ENCODE results near the gene RHBDF2. TPM values are rescaled to one million over a fixed set of nuclear protein-coding genes. Genes with fewer than 3 reads are reported as not detected.
A peak's percentile ranks its signal among the peaks of the same experiment; 100 is the strongest.

Gene RHBDF2
- total RNA-seq, 1 donor, result 1.4 TPM

GRCh38 chr17:76542566-76542971, 41.3 kb upstream of the RHBDF2 start:
- H3K4me3 ChIP-seq (ENCODE audit: low read depth, low read length), result no peak overlapping the region
- TF ChIP-seq, protein P1, sequence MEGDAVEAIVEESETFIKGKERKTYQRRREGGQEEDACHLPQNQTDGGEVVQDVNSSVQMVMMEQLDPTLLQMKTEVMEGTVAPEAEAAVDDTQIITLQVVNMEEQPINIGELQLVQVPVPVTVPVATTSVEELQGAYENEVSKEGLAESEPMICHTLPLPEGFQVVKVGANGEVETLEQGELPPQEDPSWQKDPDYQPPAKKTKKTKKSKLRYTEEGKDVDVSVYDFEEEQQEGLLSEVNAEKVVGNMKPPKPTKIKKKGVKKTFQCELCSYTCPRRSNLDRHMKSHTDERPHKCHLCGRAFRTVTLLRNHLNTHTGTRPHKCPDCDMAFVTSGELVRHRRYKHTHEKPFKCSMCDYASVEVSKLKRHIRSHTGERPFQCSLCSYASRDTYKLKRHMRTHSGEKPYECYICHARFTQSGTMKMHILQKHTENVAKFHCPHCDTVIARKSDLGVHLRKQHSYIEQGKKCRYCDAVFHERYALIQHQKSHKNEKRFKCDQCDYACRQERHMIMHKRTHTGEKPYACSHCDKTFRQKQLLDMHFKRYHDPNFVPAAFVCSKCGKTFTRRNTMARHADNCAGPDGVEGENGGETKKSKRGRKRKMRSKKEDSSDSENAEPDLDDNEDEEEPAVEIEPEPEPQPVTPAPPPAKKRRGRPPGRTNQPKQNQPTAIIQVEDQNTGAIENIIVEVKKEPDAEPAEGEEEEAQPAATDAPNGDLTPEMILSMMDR (IDR thresholded peaks at IDR 0.05; ENCODE audit: insufficient read depth, low read length), result no peak
- DNase-seq (ENCODE audit: low read depth), result no peak

GRCh38 chr17:76541739-76542454, 40.7 kb upstream of the RHBDF2 start:
- TF ChIP-seq, protein P1 (IDR thresholded peaks at IDR 0.05; ENCODE audit: insufficient read depth, low read length), result no peak
- no peak overlapping the region for H3K4me3 ChIP-seq (ENCODE audit: low read depth, low read length)
- no peak for DNase-seq (ENCODE audit: low read depth)

GRCh38 chr17:76540381-76541300, 39.4 kb upstream of the RHBDF2 start:
- peak overlapping the region; percentile 60 for H3K4me3 ChIP-seq (ENCODE audit: low read depth, low read length)
- DNase-seq (ENCODE audit: low read depth), result peak; percentile 93
- TF ChIP-seq, protein P1 (IDR thresholded peaks at IDR 0.05; ENCODE audit: insufficient read depth, low read length), result peak; percentile 44

GRCh38 chr17:76539631-76540271, 38.5 kb upstream of the RHBDF2 start, which contains the start of gene PRCD:
PRCD (plus strand) TSS chr17:76540044; CDS start chr17:76540142, 98 bp downstream.
- peak within 1 kb of the TSS; percentile 60 for H3K4me3 ChIP-seq (ENCODE audit: low read depth, low read length)
- TF ChIP-seq, protein P1 (IDR thresholded peaks at IDR 0.05; ENCODE audit: insufficient read depth, low read length), result no peak
- DNase-seq (ENCODE audit: low read depth), result no peak

DNA sequence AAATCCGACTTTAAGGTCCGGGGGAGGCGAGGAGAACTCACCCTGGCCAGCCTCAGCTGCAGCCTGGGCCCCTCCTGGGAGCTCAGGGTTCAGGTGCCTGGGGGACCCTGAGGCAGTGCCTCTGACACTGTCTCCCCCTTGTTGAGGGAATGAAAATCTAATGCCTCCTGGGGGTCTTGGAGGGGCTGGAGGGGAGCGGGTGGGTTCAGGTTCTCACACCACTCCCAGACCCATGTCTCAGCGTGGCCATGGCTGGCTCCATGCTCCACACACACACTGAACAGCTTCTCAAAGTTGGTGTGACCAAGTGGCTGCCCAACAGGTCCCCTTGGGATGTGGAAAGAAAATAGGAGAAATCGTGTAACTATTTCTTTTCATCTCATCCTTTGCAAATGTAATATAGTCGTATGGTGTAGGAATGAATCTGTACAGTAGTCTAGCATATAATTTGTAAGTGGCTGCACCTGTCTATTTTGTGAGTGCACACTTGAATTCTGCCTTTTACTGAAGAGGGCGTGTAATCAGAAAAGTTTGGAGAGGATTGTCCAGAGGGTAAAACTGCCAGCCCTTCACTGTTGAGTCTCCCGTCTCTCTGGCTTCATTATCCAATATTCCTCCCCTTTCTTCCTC, 37.8 kb upstream of the RHBDF2 start:
- no peak overlapping the region for H3K4me3 ChIP-seq (ENCODE audit: low read depth, low read length)
- no peak for DNase-seq (ENCODE audit: low read depth)
- TF ChIP-seq, protein P1 (IDR thresholded peaks at IDR 0.05; ENCODE audit: insufficient read depth, low read length), result no peak

DNA sequence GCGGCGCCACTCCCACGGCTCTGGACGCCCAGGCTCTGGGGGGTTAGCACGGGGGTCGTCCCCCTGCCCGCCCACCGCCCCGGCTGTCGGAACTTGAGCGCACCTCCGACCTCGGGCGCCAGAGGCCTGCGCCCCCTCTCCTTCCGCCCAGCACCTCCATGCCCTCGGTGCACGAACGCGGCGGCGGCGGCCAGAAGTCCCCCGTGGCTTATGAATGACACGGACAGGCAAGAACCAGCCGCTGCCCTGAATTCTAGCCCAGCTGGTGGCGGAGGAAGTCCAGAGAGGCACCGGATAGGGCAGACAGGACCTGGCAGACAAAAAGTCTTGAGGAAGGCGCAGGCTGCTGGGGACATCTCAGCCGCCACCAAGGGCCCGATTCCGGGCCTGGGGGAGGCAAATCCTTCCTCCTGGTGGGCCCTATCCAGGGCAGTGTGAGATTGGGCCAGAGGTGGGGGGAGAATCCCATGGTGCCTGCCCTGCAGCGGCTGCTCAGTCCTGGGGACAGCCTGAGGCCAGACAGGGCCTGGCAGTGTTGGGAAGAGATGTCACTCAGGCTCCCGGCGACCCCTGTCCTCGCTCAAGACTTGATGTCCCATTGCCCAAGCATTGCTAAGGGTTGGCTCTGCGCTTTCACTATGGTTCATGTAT, 37.2 kb upstream of the RHBDF2 start:
- DNase-seq (ENCODE audit: low read depth), result no peak
- peak overlapping the region; percentile 60 for H3K4me3 ChIP-seq (ENCODE audit: low read depth, low read length)
- TF ChIP-seq, protein P1 (IDR thresholded peaks at IDR 0.05; ENCODE audit: insufficient read depth, low read length), result no peak

Measured in fibroblast of the aortic adventitia (primary cell).